HG02610 (cell line): ENCODE data around the gene AUTS2.

Source experiments
- ATAC-seq: cut with Tn5 transposase; IDR thresholded peaks from one replicate; pipeline ENCODE4 v1.9.1; 2021; ENCODE audit warnings: mild to moderate bottlenecking, moderate library complexity; ENCODE audit not compliant: unreplicated experiment

Gene AUTS2

DNA sequence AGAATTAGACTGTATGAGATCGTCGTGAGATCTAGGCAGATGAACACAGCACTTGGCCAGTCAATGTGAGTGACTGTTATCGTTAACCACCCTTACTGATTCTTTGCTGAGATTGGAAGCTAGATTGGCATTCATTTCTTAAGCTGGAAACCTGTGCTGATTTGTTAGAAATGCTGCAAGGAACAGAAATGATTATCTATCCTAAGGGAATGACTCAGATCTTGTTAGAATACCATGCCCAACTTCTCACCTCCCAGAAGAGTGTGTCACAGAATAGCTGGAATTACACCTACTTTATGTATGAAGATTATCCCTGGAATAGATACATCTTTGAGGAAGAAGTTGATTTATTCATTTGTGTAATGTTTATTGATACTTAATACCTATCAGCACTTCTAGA is 275.2 kb downstream of the AUTS2 start:
- ATAC-seq, result no peak

GRCh38 chr7:69878015-69878414 is 279.7 kb downstream of the AUTS2 start:
- no peak for ATAC-seq

- ATAC-seq, result no peak
These were observed 280.3 kb downstream of the AUTS2 start for GRCh38 chr7:69878591-69878990.

- no peak for ATAC-seq
These were observed 281.7 kb downstream of the AUTS2 start for GRCh38 chr7:69879989-69880388.

- no peak for ATAC-seq
These were observed 282.6 kb downstream of the AUTS2 start for GRCh38 chr7:69880840-69881239.

GRCh38 chr7:69882269-69882668 is 284.0 kb downstream of the AUTS2 start:
- ATAC-seq, result peak; percentile 63

DNA sequence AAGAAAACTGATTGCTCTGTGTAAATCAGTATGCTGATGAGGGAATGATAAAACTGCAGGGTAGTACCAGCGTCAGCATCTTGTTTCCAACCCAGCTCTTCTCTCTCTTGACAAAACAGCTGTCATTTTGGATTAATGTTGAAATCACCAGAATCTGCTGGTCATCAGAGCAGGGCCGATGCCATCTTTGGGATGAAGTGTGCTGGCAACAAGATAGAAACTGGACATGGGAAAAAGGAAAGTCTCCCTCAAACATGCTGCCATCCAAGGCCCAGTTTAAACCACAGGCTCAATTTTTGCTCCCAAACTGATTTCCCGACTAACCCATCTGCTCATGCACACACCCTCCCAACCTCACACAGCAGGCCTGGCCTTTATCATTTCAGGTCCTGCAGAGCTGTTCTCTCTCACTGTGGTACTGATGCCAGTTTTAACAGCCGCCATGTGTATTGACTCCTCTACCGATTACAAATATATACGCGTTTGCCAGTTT is 285.2 kb downstream of the AUTS2 start:
- ATAC-seq, result no peak

- no peak for ATAC-seq
These were observed 287.2 kb downstream of the AUTS2 start for GRCh38 chr7:69885431-69885830.

DNA sequence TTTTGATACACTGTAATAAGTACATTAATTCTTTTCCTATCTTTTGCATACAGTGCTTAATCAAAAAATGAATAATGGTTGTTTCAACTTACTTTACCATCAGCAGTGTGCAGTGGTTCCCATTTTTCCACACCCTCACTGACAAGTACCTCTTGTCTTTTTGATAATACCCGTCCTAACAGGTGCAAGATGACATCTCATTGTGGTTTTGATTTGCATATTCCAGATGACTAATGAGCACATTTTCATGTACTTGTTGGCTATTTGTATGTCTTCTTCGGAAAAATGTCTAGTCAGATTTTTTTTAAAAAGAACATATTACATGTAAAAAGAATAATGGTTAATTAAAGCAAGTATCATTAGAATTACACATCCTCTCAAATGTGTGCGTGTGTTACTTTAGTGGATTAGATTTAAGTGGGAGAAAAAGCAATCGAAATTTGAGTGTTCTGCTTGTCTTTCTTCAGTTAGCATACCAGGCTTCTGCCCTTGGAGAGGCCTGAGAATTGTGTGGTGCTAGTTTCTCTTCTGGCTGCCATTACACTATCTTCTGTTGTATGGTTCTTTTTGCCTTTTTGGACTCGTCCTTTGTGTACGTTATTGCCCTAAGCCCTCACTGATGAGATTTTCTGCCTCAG is 291.2 kb downstream of the AUTS2 start:
- peak; percentile 72 for ATAC-seq

GRCh38 chr7:69889976-69890351 is 291.7 kb downstream of the AUTS2 start:
- ATAC-seq, result no peak

- no peak for ATAC-seq
These were observed 294.5 kb downstream of the AUTS2 start for GRCh38 chr7:69892790-69893189.

DNA sequence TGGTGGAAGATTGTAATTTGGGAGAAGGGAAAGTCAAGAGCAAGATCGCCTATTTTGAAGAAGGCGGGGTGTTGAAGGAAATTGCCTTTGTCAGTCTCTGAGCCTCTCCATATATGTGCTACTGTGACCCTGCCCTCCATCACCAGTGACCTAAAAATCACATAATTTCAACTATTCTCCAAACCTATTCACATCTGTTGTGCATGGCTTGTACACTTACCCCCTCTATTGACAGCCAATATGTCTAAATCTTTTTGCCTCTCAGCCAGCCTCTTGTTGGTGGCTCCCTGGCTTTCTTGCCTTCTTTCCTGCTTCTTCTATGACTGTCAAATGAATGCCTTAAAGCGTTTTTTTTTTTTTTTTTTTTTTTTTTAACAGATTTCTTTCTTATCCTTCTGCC is 295.6 kb downstream of the AUTS2 start:
- ATAC-seq, result no peak

- no peak for ATAC-seq
These were observed 297.2 kb downstream of the AUTS2 start for GRCh38 chr7:69895446-69895845.

- ATAC-seq, result peak; percentile 46
These were observed 297.8 kb downstream of the AUTS2 start for GRCh38 chr7:69896121-69896520.

DNA sequence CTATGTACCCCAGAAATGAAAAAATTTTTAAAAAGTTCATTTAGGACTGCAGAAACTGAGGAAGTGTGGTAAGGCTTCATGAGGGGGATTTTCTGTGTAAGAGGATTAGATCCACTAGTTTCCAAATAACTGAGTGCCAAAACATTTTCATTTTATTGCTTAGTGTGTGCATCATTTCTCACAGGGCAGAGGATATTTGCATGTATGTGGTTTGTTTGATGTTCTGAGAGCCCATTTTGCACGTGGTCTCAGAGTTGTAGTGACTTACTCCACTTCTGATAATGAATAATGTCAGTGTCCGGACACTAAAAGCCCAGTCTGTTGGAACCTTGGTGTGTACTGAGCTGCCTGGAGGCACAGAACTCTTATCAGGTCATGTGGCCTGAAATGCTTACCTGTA is 299.9 kb downstream of the AUTS2 start:
- ATAC-seq, result peak; percentile 84

DNA sequence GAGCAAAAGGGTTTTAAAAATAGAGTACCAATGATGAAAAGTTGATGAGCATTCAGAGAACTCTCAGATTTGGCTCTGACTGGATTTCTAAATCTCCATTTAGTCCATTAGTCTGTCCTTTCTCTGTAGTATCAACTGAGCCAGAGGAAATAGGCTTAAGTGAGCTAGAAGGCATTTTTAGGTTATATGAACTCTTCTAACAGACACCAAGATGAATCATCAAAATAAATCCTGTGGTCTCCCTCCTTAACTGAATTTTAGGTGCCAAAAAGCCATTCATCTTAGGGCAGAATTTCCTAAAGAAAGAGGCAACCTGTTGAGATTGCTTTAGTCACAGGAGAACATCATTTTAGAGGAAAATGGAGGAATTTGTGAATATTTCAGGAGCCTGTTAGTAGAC is 305.1 kb downstream of the AUTS2 start:
- ATAC-seq, result no peak

GRCh38 chr7:69906283-69906995 is 308.2 kb downstream of the AUTS2 start:
- peak; percentile 89 for ATAC-seq

DNA sequence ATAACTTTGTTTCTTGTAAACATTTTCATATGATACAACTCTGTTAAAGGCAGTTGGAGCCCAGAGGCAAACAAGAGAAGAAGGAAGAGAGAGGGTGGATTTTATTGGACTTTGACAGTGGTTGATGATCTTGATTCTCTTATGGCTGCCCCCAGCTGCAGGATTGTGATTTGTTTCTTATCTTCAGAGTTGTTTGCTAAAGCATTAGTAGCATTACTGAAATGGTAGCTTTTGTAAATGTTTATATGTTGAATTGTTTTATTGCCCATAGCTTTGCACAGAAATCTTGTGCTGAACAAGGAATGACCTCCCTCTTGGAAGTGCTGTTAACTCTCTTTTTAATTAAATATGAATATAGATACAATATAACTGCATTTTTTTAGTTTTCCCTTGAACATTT is 309.4 kb downstream of the AUTS2 start:
- ATAC-seq, result no peak

- no peak for ATAC-seq
These were observed 310.2 kb downstream of the AUTS2 start for GRCh38 chr7:69908454-69908853.

GRCh38 chr7:69910150-69910549 is 311.9 kb downstream of the AUTS2 start:
- no peak for ATAC-seq

GRCh38 chr7:69911337-69911736 is 313.1 kb downstream of the AUTS2 start:
- ATAC-seq, result no peak

DNA sequence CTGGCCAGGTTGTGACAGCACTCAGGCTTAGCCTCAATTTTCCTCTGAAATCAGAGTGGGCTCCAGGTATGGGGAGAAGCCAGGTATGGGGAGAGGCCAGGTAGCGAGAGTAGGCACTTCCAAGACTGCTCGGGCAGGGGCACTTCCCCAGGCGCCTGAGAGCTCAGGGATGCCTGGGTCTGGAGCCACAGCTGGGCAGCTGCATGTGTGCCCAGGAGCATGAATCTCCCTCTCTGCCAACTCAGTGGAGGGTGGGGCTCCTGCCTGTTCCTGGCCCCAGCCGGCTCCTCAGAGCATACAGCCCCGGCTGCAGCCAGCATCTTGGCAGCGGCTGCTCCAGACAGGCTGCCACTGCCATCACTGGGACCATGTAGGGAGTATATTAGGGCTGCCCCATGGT is 313.9 kb downstream of the AUTS2 start:
- no peak for ATAC-seq

DNA sequence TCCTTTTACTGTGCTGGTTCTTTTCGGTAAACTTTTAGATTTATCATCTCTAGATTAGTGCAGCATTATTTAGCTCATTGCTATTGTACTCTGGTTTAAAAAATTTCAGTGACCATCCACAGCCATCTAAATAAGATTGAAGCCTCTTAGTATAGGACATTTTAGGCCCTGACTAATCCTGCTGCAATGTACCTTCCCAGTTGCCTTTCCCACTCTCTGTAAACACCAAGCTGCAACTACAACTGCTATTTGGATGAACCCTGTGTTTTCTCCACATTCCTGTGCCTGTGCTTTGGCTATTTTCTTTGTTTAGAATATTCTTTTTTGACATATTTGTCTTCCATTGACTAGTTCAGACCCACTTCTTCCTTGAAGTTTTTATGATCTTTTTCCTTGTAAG is 314.6 kb downstream of the AUTS2 start:
- ATAC-seq, result no peak
